Trophoblast cell (in vitro differentiated cells and primary cell): Measurements from ENCODE around the gene SMYD3.

ENCODE experiments used
- DNase-seq, 2 donors: peaks; one replicate each; pipeline ENCODE4 v3.0.0-alpha.2; 2016
- H2AFZ ChIP-seq: 2 replicates; pipeline ENCODE4 v1.6.1; 2013; ENCODE audit warnings: low read length, moderate library complexity, mild to moderate bottlenecking; ENCODE audit not compliant: insufficient read depth, poor library complexity
- H2AK5ac ChIP-seq: 2 replicates; pipeline ENCODE4 v1.6.1; 2013; ENCODE audit warnings: mild to moderate bottlenecking, low read length
- H2BK120ac ChIP-seq: 2 replicates; pipeline ENCODE4 v1.6.1; 2013; ENCODE audit warnings: low read length, mild to moderate bottlenecking, moderate library complexity; ENCODE audit not compliant: insufficient read depth, poor library complexity
- H2BK12ac ChIP-seq: 2 replicates; pipeline ENCODE4 v1.6.1; 2013; ENCODE audit warnings: mild to moderate bottlenecking, low read length, moderate library complexity
- H2BK5ac ChIP-seq: 2 replicates; pipeline ENCODE4 v1.6.1; 2013; ENCODE audit warnings: low read length, low read depth, moderate library complexity, mild to moderate bottlenecking; ENCODE audit not compliant: poor library complexity
- H3K14ac ChIP-seq: 2 replicates; pipeline ENCODE4 v1.6.1; 2013; ENCODE audit warnings: mild to moderate bottlenecking, low read length
- H3K18ac ChIP-seq: 2 replicates; pipeline ENCODE4 v1.6.1; 2013; ENCODE audit warnings: mild to moderate bottlenecking, low read length
- H3K23ac ChIP-seq: 2 replicates; pipeline ENCODE4 v1.6.1; 2013; ENCODE audit warnings: low read length
- H3K27ac ChIP-seq: 2 replicates; pipeline ENCODE4 v1.5.1; 2013; ENCODE audit warnings: low read depth, mild to moderate bottlenecking, inconsistent platforms, low read length, moderate library complexity
- H3K27me3 ChIP-seq: 2 replicates; pipeline ENCODE4 v1.6.1; 2013; ENCODE audit warnings: inconsistent platforms, mild to moderate bottlenecking, low read length, moderate library complexity; ENCODE audit not compliant: insufficient read depth
- H3K36me3 ChIP-seq, 2 experiments: 1 replicate in 1 of 2; 2 replicates in 1 of 2; pipeline ENCODE4 v1.6.1; 2013; ENCODE audit warnings: low read length in 2 of 2, mild to moderate bottlenecking in 2 of 2, moderate library complexity in 1 of 2; ENCODE audit not compliant: insufficient read depth in 2 of 2, control insufficient read depth in 1 of 2
- H3K4ac ChIP-seq: 2 replicates; pipeline ENCODE4 v1.6.1; 2013; ENCODE audit warnings: low read depth, mild to moderate bottlenecking, low read length, moderate library complexity
- H3K4me1 ChIP-seq, 2 experiments: 1 replicate in 1 of 2; 2 replicates in 1 of 2; pipeline ENCODE4 v1.6.1; 2013; ENCODE audit warnings: low read length in 2 of 2, mild to moderate bottlenecking in 2 of 2, moderate library complexity in 1 of 2; ENCODE audit not compliant: insufficient read depth in 2 of 2, control insufficient read depth in 1 of 2
- H3K4me2 ChIP-seq: 2 replicates; pipeline ENCODE4 v1.6.1; 2013; ENCODE audit warnings: inconsistent platforms, mild to moderate bottlenecking, low read length, moderate library complexity
- H3K4me3 ChIP-seq: 2 replicates; pipeline ENCODE4 v1.5.1; 2013; ENCODE audit warnings: mild to moderate bottlenecking, low read depth, low read length, inconsistent platforms
- H3K79me1 ChIP-seq: one replicate; pipeline ENCODE4 v1.6.1; 2013; ENCODE audit warnings: low read length
- H3K79me2 ChIP-seq: 2 replicates; pipeline ENCODE4 v1.6.1; 2013; ENCODE audit warnings: low read length, mild to moderate bottlenecking; ENCODE audit not compliant: control insufficient read depth, insufficient read depth, poor library complexity
- H3K9ac ChIP-seq: 2 replicates; pipeline ENCODE4 v1.6.1; 2013; ENCODE audit warnings: mild to moderate bottlenecking, low read length
- H3K9me3 ChIP-seq: 2 replicates; pipeline ENCODE4 v1.6.1; 2013; ENCODE audit warnings: low read depth, mild to moderate bottlenecking, control low read depth, inconsistent platforms, low read length; ENCODE audit not compliant: insufficient read depth
- H4K12ac ChIP-seq: 2 replicates; pipeline ENCODE4 v1.6.1; 2013; ENCODE audit warnings: low read depth, mild to moderate bottlenecking, low read length, moderate library complexity
- H4K8ac ChIP-seq: 2 replicates; pipeline ENCODE4 v1.6.1; 2013; ENCODE audit warnings: low read depth, mild to moderate bottlenecking, low read length, moderate library complexity
- H4K91ac ChIP-seq: one replicate; pipeline ENCODE4 v1.6.1; 2013; ENCODE audit warnings: low read depth, mild to moderate bottlenecking, low read length, moderate library complexity
- WGBS: extraction: QIAGEN DNeasy Blood & Tissue Kit; methylation state at CpG from one replicate; pipeline ENCODE4 v1.1.7; 2013; ENCODE audit warnings: missing lambda C conversion rate; ENCODE audit not compliant: insufficient read length, insufficient coverage; ENCODE audit errors: extremely low coverage; 5-methylcytosine and 5-hydroxymethylcytosine counted together

The SMYD3 gene

GRCh38 chr1:246111570-246111969 lies 395.5 kb downstream of the SMYD3 start:
- H2AK5ac ChIP-seq, result no peak overlapping the region
- H3K9me3 ChIP-seq, result peaks cover 4% of the 10 kb centered on the region
- no peak overlapping the region for H3K4ac ChIP-seq
- no peak overlapping the region for H3K4me3 ChIP-seq
- H3K4me1 ChIP-seq, result peaks cover 0 to 3% of the 10 kb centered on the region in 2 experiments
- no peak for DNase-seq
- no peak overlapping the region for H3K4me2 ChIP-seq
- no peak overlapping the region for H3K14ac ChIP-seq
- WGBS, result no CpG with 5 or more reads among the region's 3 CpGs
- no peak overlapping the region for H4K8ac ChIP-seq
- H3K27me3 ChIP-seq, result no peaks in the 10 kb centered on the region
- no peak overlapping the region for H3K9ac ChIP-seq
- H2AFZ ChIP-seq, result no peak overlapping the region
- H3K79me2 ChIP-seq, result no peaks in the 10 kb centered on the region
- H3K79me1 ChIP-seq, result peaks cover 3% of the 10 kb centered on the region
- H3K27ac ChIP-seq, result no peak overlapping the region
- no peak overlapping the region for H3K23ac ChIP-seq
- H3K18ac ChIP-seq, result no peak overlapping the region
- H2BK120ac ChIP-seq, result no peak overlapping the region
- H4K91ac ChIP-seq, result no peak overlapping the region
- no peak overlapping the region for H2BK12ac ChIP-seq
- peaks cover 2% of the 10 kb centered on the region in 2 experiments for H3K36me3 ChIP-seq
- no peak overlapping the region for H2BK5ac ChIP-seq
- no peak overlapping the region for H4K12ac ChIP-seq

GRCh38 chr1:246110343-246111219 lies 396.5 kb downstream of the SMYD3 start:
- Histone ChIP-seq H2BK120ac (no peak overlapping the region), H3K79me2 (no peaks in the 10 kb centered on the region), H3K9me3 (peaks cover 4% of the 10 kb centered on the region), H2BK5ac (no peak overlapping the region), H3K14ac (no peak overlapping the region), H3K4me1 (peaks cover 0 to 3% of the 10 kb centered on the region in 2 experiments), H4K8ac (no peak overlapping the region), H3K79me1 (peaks cover 4% of the 10 kb centered on the region), H3K27me3 (no peaks in the 10 kb centered on the region), H3K4me3 (no peak overlapping the region), H3K27ac (no peak overlapping the region), H3K4me2 (no peak overlapping the region), H2BK12ac (no peak overlapping the region), H4K12ac (no peak overlapping the region), H4K91ac (no peak overlapping the region), H3K18ac (no peak overlapping the region), H2AFZ (no peak overlapping the region), H3K36me3 (peaks cover 2% of the 10 kb centered on the region in 2 experiments), H2AK5ac (no peak overlapping the region), H3K9ac (no peak overlapping the region), H3K4ac (no peak overlapping the region), H3K23ac (no peak overlapping the region)
- no peak for DNase-seq
- WGBS, result no CpG with 5 or more reads among the region's 13 CpGs

GRCh38 chr1:246108278-246108925 lies 398.7 kb downstream of the SMYD3 start:
- Histone ChIP-seq H3K27ac (no peak overlapping the region), H3K4me2 (no peak overlapping the region), H4K12ac (no peak overlapping the region), H2BK5ac (no peak overlapping the region), H3K4ac (no peak overlapping the region), H3K9ac (no peak overlapping the region), H2AK5ac (no peak overlapping the region), H3K27me3 (no peaks in the 10 kb centered on the region), H3K4me1 (peaks cover 3% of the 10 kb centered on the region in 2 experiments), H3K9me3 (peaks cover 4% of the 10 kb centered on the region), H3K23ac (no peak overlapping the region), H4K8ac (no peak overlapping the region), H3K36me3 (peaks cover 2% of the 10 kb centered on the region in 2 experiments), H2AFZ (no peak overlapping the region), H3K79me2 (no peaks in the 10 kb centered on the region), H3K14ac (no peak overlapping the region), H3K4me3 (no peak overlapping the region), H2BK120ac (no peak overlapping the region), H2BK12ac (no peak overlapping the region), H4K91ac (no peak overlapping the region), H3K18ac (no peak overlapping the region), H3K79me1 (peaks cover 4% of the 10 kb centered on the region)
- DNase-seq, result no peak
- no CpG with 5 or more reads among the region's 6 CpGs for WGBS

GRCh38 chr1:246107516-246108277 lies 399.4 kb downstream of the SMYD3 start:
- Histone ChIP-seq H3K4me2 (no peak overlapping the region), H3K9ac (no peak overlapping the region), H2AFZ (no peak overlapping the region), H3K14ac (no peak overlapping the region), H3K18ac (no peak overlapping the region), H3K4me1 (peaks cover 3% of the 10 kb centered on the region in 2 experiments), H3K4me3 (no peak overlapping the region), H3K4ac (no peak overlapping the region), H3K23ac (no peak overlapping the region), H4K12ac (no peak overlapping the region), H3K27me3 (no peaks in the 10 kb centered on the region), H4K8ac (no peak overlapping the region), H4K91ac (no peak overlapping the region), H3K79me1 (peaks cover 4% of the 10 kb centered on the region), H2BK12ac (no peak overlapping the region), H3K27ac (no peak overlapping the region), H2AK5ac (no peak overlapping the region), H3K9me3 (peaks cover 4% of the 10 kb centered on the region), H2BK5ac (no peak overlapping the region), H2BK120ac (no peak overlapping the region), H3K79me2 (no peaks in the 10 kb centered on the region), H3K36me3 (peaks cover 2% of the 10 kb centered on the region in 2 experiments)
- peak; percentile 11 to 49 for DNase-seq
- no CpG with 5 or more reads among the region's 4 CpGs for WGBS
